ENCODE results near the gene RARB. TPM values are rescaled to one million over a fixed set of nuclear protein-coding genes. Genes with fewer than 3 reads are reported as not detected.

Gene RARB
- total RNA-seq, 2 donors from 2014 or later = 21.5 to 21.9 TPM

- 89% methylated on average over 3 of the region's 3 CpGs; no CpG with 5 or more reads in 1 of the 2 experiments for WGBS, 2 experiments (ENCODE audit: insufficient coverage in 1 of 2, insufficient read length in 1 of 2)
- no peak for TF ChIP-seq CTCF (conservative IDR thresholded peaks at IDR 0.05)
- no peak overlapping the region for H3K4me3 Mint-ChIP-seq
- peaks cover 6% of the 10 kb centered on the region for H3K36me3 Mint-ChIP-seq (ENCODE audit: low read depth)
- Histone ChIP-seq H3K4me3 (ENCODE audit: low read length) (no peak overlapping the region), H3K36me3 (ENCODE audit: control insufficient read depth, insufficient read depth, low read length) (peaks cover 13% of the 10 kb centered on the region), H3K4me1 (ENCODE audit: control insufficient read depth, insufficient read depth, low read length) (peaks cover 7% of the 10 kb centered on the region), H3K9me3 (ENCODE audit: control insufficient read depth, low read length) (no peaks in the 10 kb centered on the region), H3K9ac (ENCODE audit: extremely low read depth, low read length, poor library complexity, severe bottlenecking) (no peak overlapping the region), H3K27ac (ENCODE audit: low read depth, low read length) (no peak overlapping the region), H3K27me3 (ENCODE audit: control insufficient read depth, insufficient read depth, low read length, poor library complexity, severe bottlenecking) (no peaks in the 10 kb centered on the region)
- H3K9me3 Mint-ChIP-seq = no peaks in the 10 kb centered on the region
- DNase-seq = no peak
- peaks cover 22% of the 10 kb centered on the region for H3K4me1 Mint-ChIP-seq
- H3K27ac Mint-ChIP-seq = no peak overlapping the region
- no peaks in the 10 kb centered on the region for H3K27me3 Mint-ChIP-seq (ENCODE audit: insufficient read depth)
Measured at GRCh38 chr3:25478964-25479726, 51.1 kb downstream of the RARB start.

GRCh38 chr3:25479727-25480010, 51.6 kb downstream of the RARB start:
- no peak for DNase-seq
- WGBS, 2 experiments (ENCODE audit: insufficient coverage in 1 of 2, insufficient read length in 1 of 2) = no CpG with 5 or more reads among the region's 1 CpG

GRCh38 chr3:25480811-25481210, 52.7 kb downstream of the RARB start:
- Histone ChIP-seq H3K36me3 (ENCODE audit: control insufficient read depth, insufficient read depth, low read length) (peaks cover 8% of the 10 kb centered on the region), H3K9me3 (ENCODE audit: control insufficient read depth, low read length) (no peaks in the 10 kb centered on the region), H3K27me3 (ENCODE audit: control insufficient read depth, insufficient read depth, low read length, poor library complexity, severe bottlenecking) (no peaks in the 10 kb centered on the region), H3K27ac (ENCODE audit: low read depth, low read length) (no peak overlapping the region), H3K4me3 (ENCODE audit: low read length) (no peak overlapping the region), H3K9ac (ENCODE audit: extremely low read depth, low read length, poor library complexity, severe bottlenecking) (no peak overlapping the region), H3K4me1 (ENCODE audit: control insufficient read depth, insufficient read depth, low read length) (peaks cover 7% of the 10 kb centered on the region)
- Mint-ChIP-seq H3K4me1 (peaks cover 24% of the 10 kb centered on the region), H3K4me3 (no peak overlapping the region), H3K36me3 (ENCODE audit: low read depth) (peaks cover 4% of the 10 kb centered on the region), H3K27me3 (ENCODE audit: insufficient read depth) (no peaks in the 10 kb centered on the region), H3K27ac (peak overlapping the region; percentile 65), H3K9me3 (no peaks in the 10 kb centered on the region)
- WGBS, 2 experiments (ENCODE audit: insufficient coverage in 1 of 2, insufficient read length in 1 of 2) = 92 to 100% methylated on average over 1 of the region's 1 CpG
- DNase-seq = no peak
- TF ChIP-seq CTCF (conservative IDR thresholded peaks at IDR 0.05) = no peak

More at GRCh38 chr3:25479727-25480010, 51.6 kb downstream of the RARB start:
- no peak overlapping the region for H3K4me3 Mint-ChIP-seq
- no peak for TF ChIP-seq CTCF (conservative IDR thresholded peaks at IDR 0.05)
- no peaks in the 10 kb centered on the region for H3K27me3 Mint-ChIP-seq (ENCODE audit: insufficient read depth)
- Histone ChIP-seq H3K27ac (ENCODE audit: low read depth, low read length) (no peak overlapping the region), H3K9ac (ENCODE audit: extremely low read depth, low read length, poor library complexity, severe bottlenecking) (no peak overlapping the region), H3K27me3 (ENCODE audit: control insufficient read depth, insufficient read depth, low read length, poor library complexity, severe bottlenecking) (no peaks in the 10 kb centered on the region), H3K4me1 (ENCODE audit: control insufficient read depth, insufficient read depth, low read length) (peaks cover 7% of the 10 kb centered on the region), H3K4me3 (ENCODE audit: low read length) (no peak overlapping the region), H3K36me3 (ENCODE audit: control insufficient read depth, insufficient read depth, low read length) (peaks cover 13% of the 10 kb centered on the region), H3K9me3 (ENCODE audit: control insufficient read depth, low read length) (no peaks in the 10 kb centered on the region)
- H3K36me3 Mint-ChIP-seq (ENCODE audit: low read depth) = peaks cover 6% of the 10 kb centered on the region
- H3K9me3 Mint-ChIP-seq = no peaks in the 10 kb centered on the region
- peaks cover 22% of the 10 kb centered on the region for H3K4me1 Mint-ChIP-seq
- no peak overlapping the region for H3K27ac Mint-ChIP-seq
